Measurements from ENCODE around the gene KIF6.

Gene KIF6

DNA sequence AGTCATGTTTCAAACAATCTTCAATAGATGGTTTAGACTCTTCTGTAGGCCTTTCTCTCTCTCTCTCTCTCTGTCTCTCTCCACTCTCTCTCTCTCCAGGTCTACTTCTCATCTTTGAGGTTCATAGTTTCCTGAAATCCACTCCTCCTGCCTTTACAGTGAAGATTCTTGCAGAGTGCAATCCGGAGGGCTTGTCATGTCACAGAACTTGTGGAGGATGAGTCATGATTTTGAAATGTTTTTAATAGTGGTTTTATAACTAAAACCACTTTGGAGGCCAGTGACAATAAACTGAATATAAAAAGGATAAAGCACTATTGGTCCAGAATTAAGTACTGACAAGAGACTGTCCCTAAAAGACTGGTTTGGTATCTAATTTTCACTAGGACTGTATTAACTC, 156.3 kb downstream of the KIF6 start:
- Histone ChIP-seq H3K4me1 (ENCODE audit: control insufficient read depth, insufficient read depth, low read length, poor library complexity, severe bottlenecking) (no peaks in the 10 kb centered on the region), H3K36me3 (ENCODE audit: control insufficient read depth, insufficient read depth, low read length) (no peaks in the 10 kb centered on the region), H3K9me3 (ENCODE audit: control insufficient read depth, low read length) (no peaks in the 10 kb centered on the region), H3K27ac (ENCODE audit: low read depth, low read length, severe bottlenecking) (no peak overlapping the region), H3K4me3 (ENCODE audit: extremely low read depth, insufficient read depth, low read length, poor library complexity, severe bottlenecking) (no peak overlapping the region)
- no CpG with 5 or more reads among the region's 1 CpG for WGBS, 2 experiments (ENCODE audit: insufficient coverage in 2 of 2)

DNA sequence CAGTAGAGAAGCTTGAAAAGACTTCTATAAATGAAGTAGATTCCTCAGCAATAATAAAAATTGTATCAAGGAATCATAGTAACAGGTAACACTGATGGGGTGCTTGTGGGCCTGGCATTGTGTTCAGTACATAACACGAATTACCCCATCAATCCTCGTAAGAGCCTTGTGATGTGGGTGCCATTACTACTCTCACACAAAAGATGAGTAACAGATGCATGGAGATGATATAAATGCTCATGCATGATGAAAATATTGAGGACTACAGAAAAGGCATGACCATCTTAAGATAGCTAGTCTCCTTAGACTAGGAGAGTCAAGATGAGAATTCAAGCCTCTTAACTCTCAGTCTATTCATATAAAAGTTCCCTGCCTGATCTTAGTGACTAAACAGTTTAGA, 158.1 kb downstream of the KIF6 start:
- H3K36me3 ChIP-seq (ENCODE audit: control insufficient read depth, insufficient read depth, low read length), result no peaks in the 10 kb centered on the region
- no peaks in the 10 kb centered on the region for H3K4me1 ChIP-seq (ENCODE audit: control insufficient read depth, insufficient read depth, low read length, poor library complexity, severe bottlenecking)
- H3K9me3 ChIP-seq (ENCODE audit: control insufficient read depth, low read length), result no peaks in the 10 kb centered on the region
- no CpG with 5 or more reads among the region's 2 CpGs for WGBS, 2 experiments (ENCODE audit: insufficient coverage in 2 of 2)
- no peak overlapping the region for H3K27ac ChIP-seq (ENCODE audit: low read depth, low read length, severe bottlenecking)
- H3K4me3 ChIP-seq (ENCODE audit: extremely low read depth, insufficient read depth, low read length, poor library complexity, severe bottlenecking), result no peak overlapping the region

DNA sequence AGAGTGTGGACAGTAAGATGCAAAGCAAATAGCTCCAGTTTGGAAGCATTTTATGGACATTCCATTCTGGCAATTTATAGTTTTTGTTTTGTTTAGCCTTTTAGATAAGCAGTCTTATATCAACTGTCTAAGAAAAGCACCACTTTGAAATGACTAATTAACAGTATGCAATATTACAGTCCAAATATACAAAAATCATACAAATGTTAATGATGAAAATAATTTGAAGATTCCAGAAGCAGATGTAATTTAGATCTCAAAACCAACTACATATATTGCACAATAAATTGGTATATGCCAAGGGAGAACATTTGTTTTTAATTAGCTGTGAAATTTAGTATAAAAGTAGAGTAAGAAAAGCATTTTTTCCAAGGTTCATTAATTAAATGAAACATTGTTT, 158.8 kb downstream of the KIF6 start:
- no peak overlapping the region for H3K27ac ChIP-seq (ENCODE audit: low read depth, low read length, severe bottlenecking)
- H3K4me3 ChIP-seq (ENCODE audit: extremely low read depth, insufficient read depth, low read length, poor library complexity, severe bottlenecking), result no peak overlapping the region

DNA sequence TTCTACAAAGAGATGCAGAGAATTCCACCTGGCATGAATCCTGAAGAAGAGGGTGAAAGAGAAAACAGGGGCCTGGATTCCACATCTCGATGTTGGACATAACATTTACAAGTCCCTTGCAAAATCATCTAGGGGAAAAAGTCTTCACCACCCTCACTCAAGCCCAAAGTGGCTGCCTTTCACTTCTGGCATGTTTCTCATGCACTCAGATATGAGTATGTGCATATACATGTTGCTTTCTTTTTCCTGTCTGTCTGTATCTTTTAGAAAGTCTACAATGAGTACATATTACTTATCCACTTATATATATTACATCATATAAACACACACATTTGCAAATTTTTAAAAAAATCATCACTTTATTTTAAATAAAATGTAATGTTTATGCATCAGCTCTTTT, 159.3 kb downstream of the KIF6 start:
- Histone ChIP-seq H3K4me3 (ENCODE audit: extremely low read depth, insufficient read depth, low read length, poor library complexity, severe bottlenecking) (no peak overlapping the region), H3K36me3 (ENCODE audit: control insufficient read depth, insufficient read depth, low read length) (no peaks in the 10 kb centered on the region), H3K27ac (ENCODE audit: low read depth, low read length, severe bottlenecking) (no peak overlapping the region), H3K4me1 (ENCODE audit: control insufficient read depth, insufficient read depth, low read length, poor library complexity, severe bottlenecking) (no peaks in the 10 kb centered on the region), H3K9me3 (ENCODE audit: control insufficient read depth, low read length) (no peaks in the 10 kb centered on the region)
- WGBS, 2 experiments (ENCODE audit: insufficient coverage in 2 of 2), result 80% methylated on average over 1 of the region's 1 CpG; no CpG with 5 or more reads in 1 of the 2 experiments

More for the DNA sequence above, 158.8 kb downstream of the KIF6 start:
- no peaks in the 10 kb centered on the region for H3K9me3 ChIP-seq (ENCODE audit: control insufficient read depth, low read length)
- H3K4me1 ChIP-seq (ENCODE audit: control insufficient read depth, insufficient read depth, low read length, poor library complexity, severe bottlenecking), result no peaks in the 10 kb centered on the region
- H3K36me3 ChIP-seq (ENCODE audit: control insufficient read depth, insufficient read depth, low read length), result no peaks in the 10 kb centered on the region

DNA sequence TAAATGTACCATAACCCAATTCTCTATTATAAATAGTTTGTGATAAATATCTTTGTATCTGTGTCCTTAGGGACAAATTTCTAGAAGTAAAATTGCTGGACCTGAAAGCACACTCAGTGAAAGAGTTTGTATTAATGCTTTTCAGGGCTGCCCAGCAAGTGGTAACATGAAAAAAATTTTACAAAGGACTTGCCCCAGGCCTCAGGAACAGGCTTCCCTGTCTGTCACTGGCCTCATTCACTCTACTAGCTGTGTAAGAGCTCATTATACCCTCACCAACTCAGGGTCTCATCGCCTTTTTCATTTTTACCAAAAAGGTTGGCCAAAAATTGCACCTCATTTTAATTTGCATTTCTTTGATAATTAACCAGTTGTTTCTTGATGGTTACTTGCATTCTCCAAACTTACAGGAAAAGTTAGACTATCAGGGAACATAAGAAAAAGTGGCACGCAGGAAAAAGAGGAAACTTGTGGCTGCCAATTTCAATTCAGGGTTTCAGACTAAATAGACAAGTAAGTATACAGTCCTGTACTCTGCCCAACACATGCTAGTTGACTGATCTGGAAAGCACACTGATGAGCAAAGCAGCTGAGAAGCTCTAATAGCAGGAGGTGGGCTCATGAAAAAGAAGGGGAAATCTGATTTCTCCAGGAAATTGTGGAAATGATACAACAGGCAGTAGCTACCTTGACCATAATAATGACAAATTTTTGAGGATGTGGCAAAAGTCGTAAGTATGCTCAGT, 161.5 kb downstream of the KIF6 start:
- WGBS, 2 experiments (ENCODE audit: insufficient coverage in 2 of 2), result 64 to 80% methylated on average over 2 of the region's 3 CpGs
- Histone ChIP-seq H3K4me1 (ENCODE audit: control insufficient read depth, insufficient read depth, low read length, poor library complexity, severe bottlenecking) (no peaks in the 10 kb centered on the region), H3K4me3 (ENCODE audit: extremely low read depth, insufficient read depth, low read length, poor library complexity, severe bottlenecking) (no peak overlapping the region), H3K9me3 (ENCODE audit: control insufficient read depth, low read length) (no peaks in the 10 kb centered on the region), H3K36me3 (ENCODE audit: control insufficient read depth, insufficient read depth, low read length) (no peaks in the 10 kb centered on the region), H3K27ac (ENCODE audit: low read depth, low read length, severe bottlenecking) (no peak overlapping the region)

DNA sequence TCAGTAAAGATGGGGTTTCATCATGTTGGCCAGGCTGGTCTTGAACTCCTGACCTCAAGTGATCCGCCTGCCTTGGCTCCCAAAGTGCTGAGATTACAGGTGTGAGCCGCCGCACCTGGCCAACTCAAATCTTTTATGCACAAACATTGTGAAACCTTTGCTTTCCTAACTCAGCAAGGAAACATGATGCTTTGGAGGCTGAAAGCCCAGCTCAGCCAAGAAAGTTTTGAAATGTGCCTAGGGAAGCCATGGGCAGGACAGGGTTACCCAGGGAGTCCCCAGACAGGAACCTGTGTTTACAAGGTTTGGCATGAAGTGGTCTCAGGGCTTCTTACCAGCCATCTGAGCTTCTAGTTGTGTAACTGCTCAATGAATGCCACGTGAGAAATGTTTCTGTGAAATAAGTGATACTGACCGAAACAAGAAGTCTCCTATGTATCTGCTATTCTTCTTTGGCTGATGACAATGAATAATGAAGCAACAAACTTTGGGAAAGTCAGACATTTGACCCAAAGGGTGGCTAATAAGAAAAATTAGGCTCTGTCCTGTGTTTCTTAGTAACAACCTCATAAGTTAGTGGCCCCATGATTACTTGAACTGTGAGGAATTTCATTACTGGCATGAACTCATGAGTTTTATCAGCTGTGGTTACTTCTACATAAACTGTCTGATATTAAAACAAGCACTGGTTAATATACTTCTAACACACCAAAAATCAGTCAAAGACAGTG, 163.5 kb downstream of the KIF6 start:
- 91 to 94% methylated on average over 4 to 5 of the region's 5 CpGs for WGBS, 2 experiments (ENCODE audit: insufficient coverage in 2 of 2)
- Histone ChIP-seq H3K36me3 (ENCODE audit: control insufficient read depth, insufficient read depth, low read length) (no peaks in the 10 kb centered on the region), H3K4me3 (ENCODE audit: extremely low read depth, insufficient read depth, low read length, poor library complexity, severe bottlenecking) (no peak overlapping the region), H3K9me3 (ENCODE audit: control insufficient read depth, low read length) (no peaks in the 10 kb centered on the region), H3K27ac (ENCODE audit: low read depth, low read length, severe bottlenecking) (no peak overlapping the region), H3K4me1 (ENCODE audit: control insufficient read depth, insufficient read depth, low read length, poor library complexity, severe bottlenecking) (no peaks in the 10 kb centered on the region)

DNA sequence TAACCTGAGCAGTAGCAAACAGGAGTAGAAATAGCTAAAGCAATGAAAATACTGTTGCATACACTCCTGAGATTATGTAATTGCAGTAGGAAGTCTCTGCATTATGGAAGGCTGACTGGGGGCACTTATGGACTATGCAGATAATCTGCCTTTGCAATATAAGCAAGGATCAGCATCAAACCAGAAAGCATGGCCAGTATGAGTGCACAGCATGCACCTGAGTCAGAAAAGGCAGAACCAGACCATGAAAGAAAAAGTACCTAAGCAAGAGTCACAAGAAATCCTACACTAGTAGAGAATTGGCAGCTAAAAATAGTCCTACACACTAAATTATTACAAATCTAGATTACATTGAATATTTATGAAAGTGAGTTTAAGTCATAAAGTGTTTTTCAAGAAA, 164.3 kb downstream of the KIF6 start:
- Histone ChIP-seq H3K4me1 (ENCODE audit: control insufficient read depth, insufficient read depth, low read length, poor library complexity, severe bottlenecking) (no peaks in the 10 kb centered on the region), H3K36me3 (ENCODE audit: control insufficient read depth, insufficient read depth, low read length) (no peaks in the 10 kb centered on the region), H3K27ac (ENCODE audit: low read depth, low read length, severe bottlenecking) (no peak overlapping the region), H3K9me3 (ENCODE audit: control insufficient read depth, low read length) (no peaks in the 10 kb centered on the region), H3K4me3 (ENCODE audit: extremely low read depth, insufficient read depth, low read length, poor library complexity, severe bottlenecking) (no peak overlapping the region)

DNA sequence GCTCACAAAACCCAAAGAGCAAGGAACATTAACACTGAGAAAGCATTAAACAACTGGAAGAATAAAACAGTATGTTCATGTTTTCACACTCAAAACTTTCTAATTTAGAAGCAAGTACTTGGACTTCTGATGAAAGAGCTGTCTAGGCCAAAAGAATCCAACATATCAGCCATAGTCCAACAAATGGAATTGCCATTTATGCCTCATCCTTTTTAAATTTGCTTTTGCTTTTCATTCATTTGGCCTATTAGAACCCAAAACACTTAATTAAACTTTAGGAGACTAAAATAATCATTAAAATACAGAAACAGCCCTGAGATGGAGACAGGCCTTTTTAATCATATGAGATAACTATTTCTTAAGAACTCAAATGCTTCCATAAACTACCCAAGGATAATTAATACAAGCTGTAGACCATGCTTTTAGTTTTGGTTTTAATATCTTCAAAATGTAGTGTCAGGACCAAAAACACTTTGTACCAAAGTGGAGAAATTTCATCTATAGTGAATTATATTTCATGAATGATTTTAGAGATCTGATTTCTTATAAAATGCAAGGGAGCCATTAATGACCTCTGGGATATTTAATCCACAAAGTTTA, 166.5 kb downstream of the KIF6 start:
- H3K9me3 ChIP-seq (ENCODE audit: control insufficient read depth, low read length), result no peaks in the 10 kb centered on the region
- H3K36me3 ChIP-seq (ENCODE audit: control insufficient read depth, insufficient read depth, low read length), result no peaks in the 10 kb centered on the region
- H3K27ac ChIP-seq (ENCODE audit: low read depth, low read length, severe bottlenecking), result no peak overlapping the region
- no peak overlapping the region for H3K4me3 ChIP-seq (ENCODE audit: extremely low read depth, insufficient read depth, low read length, poor library complexity, severe bottlenecking)
- no peaks in the 10 kb centered on the region for H3K4me1 ChIP-seq (ENCODE audit: control insufficient read depth, insufficient read depth, low read length, poor library complexity, severe bottlenecking)

DNA sequence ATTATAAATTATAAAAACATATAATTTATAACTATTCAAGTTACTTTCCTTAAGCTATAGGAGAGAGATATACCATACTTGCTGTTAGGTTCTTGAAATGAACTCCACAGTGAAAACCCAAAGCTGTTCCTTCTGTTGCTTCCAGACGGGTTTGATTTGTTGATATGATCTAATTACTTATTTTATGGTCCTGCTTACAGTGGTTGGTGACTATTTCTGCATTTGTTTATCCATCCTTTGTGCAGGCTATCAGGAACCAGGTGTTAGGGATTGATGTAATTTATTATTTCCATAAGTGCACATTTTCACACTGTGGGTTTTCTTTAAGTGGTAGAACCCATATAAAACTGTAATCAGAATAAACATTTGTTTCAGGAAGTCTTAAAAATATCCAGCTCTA, 167.1 kb downstream of the KIF6 start:
- 78 to 86% methylated on average over 1 of the region's 1 CpG for WGBS, 2 experiments (ENCODE audit: insufficient coverage in 2 of 2)

DNA sequence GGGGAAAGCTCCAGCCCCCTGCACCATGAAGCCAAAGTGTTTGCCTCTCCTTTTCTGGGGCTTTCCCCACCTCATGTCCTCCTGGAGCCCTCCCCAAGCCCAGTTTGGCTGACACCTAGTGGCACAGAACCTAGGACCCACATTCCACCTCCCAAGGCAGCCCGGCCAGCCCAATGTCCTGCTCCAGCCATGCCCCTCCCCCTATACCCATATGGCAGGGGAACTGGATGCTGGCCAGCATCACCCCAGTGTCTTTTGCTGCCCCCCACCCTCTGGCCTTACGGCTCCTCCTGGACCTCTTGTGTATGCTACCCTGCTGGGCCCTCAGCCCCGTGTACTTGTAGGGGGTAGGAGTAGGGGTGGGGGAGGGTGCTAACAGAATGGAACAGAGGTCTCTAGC, 170.1 kb downstream of the KIF6 start:
- no peaks in the 10 kb centered on the region for H3K9me3 ChIP-seq (ENCODE audit: control insufficient read depth, low read length)
- 100% methylated on average over 1 of the region's 3 CpGs for WGBS, 2 experiments (ENCODE audit: insufficient coverage in 2 of 2)
- no peaks in the 10 kb centered on the region for H3K4me1 ChIP-seq (ENCODE audit: control insufficient read depth, insufficient read depth, low read length, poor library complexity, severe bottlenecking)
- no peak overlapping the region for H3K27ac ChIP-seq (ENCODE audit: low read depth, low read length, severe bottlenecking)
- H3K36me3 ChIP-seq (ENCODE audit: control insufficient read depth, insufficient read depth, low read length), result no peaks in the 10 kb centered on the region
- H3K4me3 ChIP-seq (ENCODE audit: extremely low read depth, insufficient read depth, low read length, poor library complexity, severe bottlenecking), result no peak overlapping the region

More for the DNA sequence above, 167.1 kb downstream of the KIF6 start:
- Histone ChIP-seq H3K27ac (ENCODE audit: low read depth, low read length, severe bottlenecking) (no peak overlapping the region), H3K4me1 (ENCODE audit: control insufficient read depth, insufficient read depth, low read length, poor library complexity, severe bottlenecking) (no peaks in the 10 kb centered on the region), H3K9me3 (ENCODE audit: control insufficient read depth, low read length) (no peaks in the 10 kb centered on the region), H3K36me3 (ENCODE audit: control insufficient read depth, insufficient read depth, low read length) (no peaks in the 10 kb centered on the region), H3K4me3 (ENCODE audit: extremely low read depth, insufficient read depth, low read length, poor library complexity, severe bottlenecking) (no peak overlapping the region)

Data from mesodermal cell (in vitro differentiated cells).